Forelimb muscle (tissue), 1 donor: ENCODE measurements around the gene MIA2. TPM values are rescaled to one million over a fixed set of nuclear protein-coding genes. Genes with fewer than 3 reads are reported as not detected.
"Not testable (repeated sequence)": the region's sequence is repeated elsewhere in the genome, so short reads cannot be mapped to it uniquely, and the experiment has no call there.

ENCODE experiments used
- DNase-seq: peaks from one replicate; pipeline ENCODE4 v3.0.0-alpha.2; 2013; ENCODE audit warnings: low read depth
- polyA plus RNA-seq: library from polyadenylated mRNA; unstranded; fragments of 120-200 nt; gene quantifications from one replicate; pipeline ENCODE4 v1.2.1, GENCODE V29; 2013; ENCODE audit not compliant: insufficient read length

MIA2 gene, protein sequence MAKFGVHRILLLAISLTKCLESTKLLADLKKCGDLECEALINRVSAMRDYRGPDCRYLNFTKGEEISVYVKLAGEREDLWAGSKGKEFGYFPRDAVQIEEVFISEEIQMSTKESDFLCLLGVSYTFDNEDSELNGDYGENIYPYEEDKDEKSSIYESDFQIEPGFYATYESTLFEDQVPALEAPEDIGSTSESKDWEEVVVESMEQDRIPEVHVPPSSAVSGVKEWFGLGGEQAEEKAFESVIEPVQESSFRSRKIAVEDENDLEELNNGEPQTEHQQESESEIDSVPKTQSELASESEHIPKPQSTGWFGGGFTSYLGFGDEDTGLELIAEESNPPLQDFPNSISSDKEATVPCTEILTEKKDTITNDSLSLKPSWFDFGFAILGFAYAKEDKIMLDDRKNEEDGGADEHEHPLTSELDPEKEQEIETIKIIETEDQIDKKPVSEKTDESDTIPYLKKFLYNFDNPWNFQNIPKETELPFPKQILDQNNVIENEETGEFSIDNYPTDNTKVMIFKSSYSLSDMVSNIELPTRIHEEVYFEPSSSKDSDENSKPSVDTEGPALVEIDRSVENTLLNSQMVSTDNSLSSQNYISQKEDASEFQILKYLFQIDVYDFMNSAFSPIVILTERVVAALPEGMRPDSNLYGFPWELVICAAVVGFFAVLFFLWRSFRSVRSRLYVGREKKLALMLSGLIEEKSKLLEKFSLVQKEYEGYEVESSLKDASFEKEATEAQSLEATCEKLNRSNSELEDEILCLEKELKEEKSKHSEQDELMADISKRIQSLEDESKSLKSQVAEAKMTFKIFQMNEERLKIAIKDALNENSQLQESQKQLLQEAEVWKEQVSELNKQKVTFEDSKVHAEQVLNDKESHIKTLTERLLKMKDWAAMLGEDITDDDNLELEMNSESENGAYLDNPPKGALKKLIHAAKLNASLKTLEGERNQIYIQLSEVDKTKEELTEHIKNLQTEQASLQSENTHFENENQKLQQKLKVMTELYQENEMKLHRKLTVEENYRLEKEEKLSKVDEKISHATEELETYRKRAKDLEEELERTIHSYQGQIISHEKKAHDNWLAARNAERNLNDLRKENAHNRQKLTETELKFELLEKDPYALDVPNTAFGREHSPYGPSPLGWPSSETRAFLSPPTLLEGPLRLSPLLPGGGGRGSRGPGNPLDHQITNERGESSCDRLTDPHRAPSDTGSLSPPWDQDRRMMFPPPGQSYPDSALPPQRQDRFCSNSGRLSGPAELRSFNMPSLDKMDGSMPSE (N-terminal part only)
- polyA plus RNA-seq, result 15.3 TPM

DNA sequence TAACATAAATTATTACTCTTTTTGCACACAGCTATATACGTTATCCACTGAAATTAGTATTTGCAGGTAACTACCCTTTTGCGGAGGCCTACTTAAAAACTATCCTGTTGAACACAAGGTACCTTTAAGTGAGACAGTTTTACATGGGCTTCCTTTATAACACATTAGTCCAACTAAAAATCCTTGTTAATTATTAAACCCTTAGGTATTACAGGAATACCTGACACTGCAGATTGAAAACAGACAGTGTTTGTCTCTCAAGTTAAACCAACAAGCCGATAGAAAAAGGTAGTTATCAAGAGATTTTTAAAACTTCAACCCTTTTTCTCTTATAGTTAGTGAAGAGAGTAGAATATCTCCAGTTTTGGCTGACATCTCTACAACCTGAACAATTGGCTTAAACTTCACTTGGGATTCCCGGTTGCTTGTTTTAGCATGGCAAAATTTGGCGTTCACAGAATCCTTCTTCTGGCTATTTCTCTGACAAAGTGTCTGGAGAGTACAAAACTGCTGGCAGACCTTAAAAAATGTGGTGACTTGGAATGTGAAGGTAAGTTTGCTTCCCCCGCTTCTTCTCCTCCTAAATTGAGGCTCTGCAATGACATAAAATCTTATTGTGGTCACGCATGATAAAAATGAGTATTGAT lies at the start of gene MIA2:
Gene MIA2, plus strand, starts transcription at position 236 of the 647 bp plus-strand sequence. Its CDS starts 200 bp downstream, at position 436.
- no peak for DNase-seq

DNA sequence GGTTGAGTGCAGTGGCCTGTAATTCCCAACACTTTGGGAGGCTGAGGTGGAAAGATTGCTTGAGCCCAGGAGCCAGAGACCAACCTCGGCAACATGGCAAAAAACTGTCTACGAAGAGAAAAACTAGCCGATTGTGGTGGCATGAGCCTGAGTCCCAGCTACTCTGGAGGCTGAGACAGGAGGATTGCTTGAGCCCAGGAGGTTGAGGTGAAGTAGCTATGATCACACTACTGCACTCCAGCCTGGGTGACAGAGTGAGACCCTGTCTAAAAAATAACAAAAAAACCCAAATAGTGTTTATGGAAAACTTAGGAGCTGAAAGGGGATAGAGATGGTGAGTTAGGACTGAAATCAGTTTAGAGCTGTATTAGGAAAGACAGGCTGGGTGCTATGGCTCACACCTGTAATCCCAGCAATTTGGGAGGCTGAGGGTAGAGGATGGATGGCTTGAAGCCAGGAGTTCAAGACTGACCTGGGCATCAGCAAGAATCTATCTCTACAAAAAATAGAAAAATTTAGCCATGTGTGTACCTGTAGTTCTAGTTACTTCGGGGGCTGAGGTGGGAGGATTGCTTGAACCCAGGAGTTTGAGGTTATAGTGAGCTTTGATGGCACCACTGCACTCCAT lies 49.0 kb upstream of the MIA2 start:
- DNase-seq, result no peak

DNA sequence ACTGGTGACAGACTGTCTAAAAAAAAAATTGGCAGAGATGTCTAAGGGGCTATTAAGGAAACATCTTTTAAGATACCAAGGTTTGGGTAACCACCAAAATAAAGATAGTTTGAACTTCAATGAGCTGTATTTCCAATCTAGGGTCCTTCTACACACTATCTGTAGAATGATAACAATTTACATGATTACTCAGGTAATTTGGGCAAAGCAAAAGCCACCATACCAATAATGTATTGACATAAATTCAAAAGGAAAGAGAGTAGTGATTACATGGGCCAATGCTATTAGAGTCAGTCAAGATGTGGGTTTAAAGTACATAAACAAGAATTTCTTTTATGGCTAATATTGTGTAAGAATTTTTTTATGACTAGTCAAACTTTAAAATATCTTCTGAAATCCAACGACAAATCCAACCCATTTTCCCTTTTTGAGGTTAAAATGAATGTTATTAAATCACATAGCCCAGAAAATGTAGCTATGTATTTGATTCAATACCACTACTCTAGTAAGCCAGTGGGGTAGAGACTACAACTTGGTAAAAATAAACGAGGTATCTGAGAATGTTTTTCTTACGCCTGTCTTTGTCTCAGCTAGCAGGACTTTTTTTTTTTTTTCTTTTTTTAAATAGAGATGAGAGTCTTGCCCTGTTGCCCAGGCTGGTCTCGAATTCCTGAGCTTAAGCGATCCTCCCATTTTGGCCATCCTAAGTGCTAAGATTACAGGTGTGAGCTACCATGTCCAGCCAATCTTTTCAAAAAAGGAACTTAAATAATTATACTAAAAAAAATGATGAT lies 48.3 kb upstream of the MIA2 start:
- DNase-seq, result no peak

DNA sequence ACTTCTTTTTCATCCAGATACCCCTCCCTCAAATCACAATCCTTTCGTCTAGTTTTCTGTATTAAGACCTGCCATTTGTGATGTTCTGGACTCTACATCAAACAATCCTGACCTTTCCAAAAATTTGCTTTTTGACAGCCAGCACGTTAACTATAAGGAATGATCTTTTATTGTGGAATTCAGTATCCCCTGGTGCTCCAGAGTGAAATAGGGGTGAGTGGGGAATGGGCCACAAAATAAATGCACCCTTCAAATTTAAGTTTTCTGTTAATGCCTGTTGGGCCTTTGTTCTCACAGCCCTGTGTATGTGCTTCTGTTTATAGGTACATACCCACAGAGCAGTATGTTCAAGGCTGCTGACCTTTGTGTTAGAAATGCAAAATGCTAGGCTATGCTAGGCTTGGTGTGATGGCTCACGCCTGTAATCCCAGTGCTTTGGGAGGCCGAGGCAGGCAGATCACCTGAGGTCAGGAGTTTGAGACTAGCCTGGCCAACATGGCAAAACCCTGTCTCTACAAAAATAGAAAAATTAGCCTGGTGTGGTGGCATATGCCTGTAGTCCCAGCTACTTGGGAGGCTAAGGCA lies 46.7 kb upstream of the MIA2 start:
- DNase-seq, result no peak

- DNase-seq, result no peak
These were observed 29.8 kb upstream of the MIA2 start for GRCh38 chr14:39203659-39204606.

DNA sequence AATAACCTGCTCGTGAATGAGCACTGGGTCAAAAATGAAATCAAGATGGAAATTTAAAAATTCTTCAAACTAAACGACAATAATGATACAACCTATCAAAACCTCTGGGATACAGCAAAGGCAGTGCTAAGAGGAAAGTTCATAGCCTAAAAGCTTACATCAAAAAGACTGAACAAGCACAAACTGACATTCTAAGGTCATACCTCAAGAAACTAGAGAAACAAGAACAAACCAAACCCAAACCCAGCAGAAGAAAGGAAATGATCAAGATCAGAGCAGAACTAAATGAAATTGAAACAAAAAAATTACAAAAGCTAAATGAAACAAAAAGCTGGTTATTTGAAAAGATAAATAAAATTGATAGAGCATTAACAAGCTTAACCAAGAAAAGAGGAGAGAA lies 26.3 kb upstream of the MIA2 start:
- DNase-seq, result not testable (repeated sequence)

DNA sequence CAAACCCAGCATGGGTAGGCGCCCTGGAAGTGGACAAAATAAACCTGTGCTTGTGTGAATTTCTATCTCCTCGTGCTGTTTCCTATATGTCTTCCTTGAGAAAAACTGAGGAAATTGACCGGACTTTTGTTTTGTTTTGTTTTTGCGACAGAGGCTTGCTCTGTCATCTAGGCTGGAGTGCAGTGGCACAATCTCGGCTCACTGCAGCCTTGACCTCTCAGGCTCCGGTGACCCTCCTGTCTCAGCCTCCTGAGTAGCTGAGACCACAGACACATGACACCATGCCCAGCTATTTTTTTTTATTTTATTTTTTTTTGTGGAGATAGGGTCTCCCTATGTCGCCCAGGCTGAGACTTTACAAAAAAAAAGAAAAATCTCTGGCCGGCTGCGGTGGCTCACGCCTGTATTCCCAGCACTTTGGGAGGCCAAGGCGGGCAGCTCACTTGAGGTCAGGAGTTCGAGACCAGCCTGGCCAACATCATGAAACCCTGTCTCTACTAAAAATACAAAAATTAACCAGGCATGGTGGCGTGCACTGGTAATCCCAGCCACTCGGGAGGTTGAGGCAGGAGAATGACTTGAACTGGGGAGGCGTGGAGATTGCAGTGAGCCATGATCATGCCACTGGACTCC lies 22.5 kb upstream of the MIA2 start:
- no peak for DNase-seq

DNA sequence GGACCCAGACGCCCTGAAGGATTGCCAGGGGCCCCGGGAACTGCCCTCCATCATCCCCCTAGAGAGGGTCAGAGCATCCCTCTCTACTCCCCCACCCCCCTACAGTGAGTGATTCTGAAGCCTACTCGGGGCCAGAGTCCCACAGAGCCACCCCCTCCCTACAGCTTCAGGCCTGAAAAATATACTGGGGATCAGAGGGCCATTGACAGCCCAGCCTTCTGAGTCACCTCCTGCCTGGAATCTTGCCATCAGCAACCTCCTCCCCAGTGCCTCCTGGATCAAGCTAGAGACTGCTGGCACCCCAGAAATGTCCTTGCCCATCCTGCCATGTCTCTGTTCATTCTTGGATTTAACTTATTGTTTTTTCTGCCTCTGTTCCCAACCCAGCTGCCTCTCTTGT lies 21.7 kb upstream of the MIA2 start:
- no peak for DNase-seq

GRCh38 chr14:39212693-39213092 lies 21.0 kb upstream of the MIA2 start:
- DNase-seq, result no peak

DNA sequence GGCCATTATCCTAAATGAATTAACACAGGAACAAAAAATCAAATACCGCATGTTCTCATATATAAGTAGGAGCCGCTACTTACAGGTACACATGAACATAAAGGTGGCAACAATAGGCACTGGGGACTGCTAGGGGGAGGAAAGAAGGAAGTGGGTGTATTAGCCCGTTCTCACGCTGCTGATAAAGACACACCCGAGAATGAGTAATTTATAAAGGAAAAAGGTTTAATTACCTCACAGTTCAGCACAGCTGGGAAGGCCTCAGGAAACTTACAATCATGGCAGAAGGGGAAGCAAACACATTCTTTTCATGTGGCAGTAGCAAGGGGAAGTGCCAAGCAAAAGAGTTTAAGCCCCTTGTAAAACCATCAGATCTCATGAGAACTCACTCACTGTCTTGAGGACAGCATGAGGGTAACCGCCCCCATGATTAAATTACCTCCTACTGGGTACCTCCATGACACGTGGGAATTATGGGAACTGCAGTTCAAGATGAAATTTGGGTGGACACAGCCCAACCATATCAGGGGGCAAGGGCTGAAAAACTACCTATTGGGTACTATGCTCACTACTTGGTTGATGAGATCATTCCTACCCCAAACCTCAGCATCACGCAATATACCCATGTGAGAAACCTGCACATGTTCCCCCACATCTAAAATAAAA lies 16.4 kb upstream of the MIA2 start:
- no peak for DNase-seq

DNA sequence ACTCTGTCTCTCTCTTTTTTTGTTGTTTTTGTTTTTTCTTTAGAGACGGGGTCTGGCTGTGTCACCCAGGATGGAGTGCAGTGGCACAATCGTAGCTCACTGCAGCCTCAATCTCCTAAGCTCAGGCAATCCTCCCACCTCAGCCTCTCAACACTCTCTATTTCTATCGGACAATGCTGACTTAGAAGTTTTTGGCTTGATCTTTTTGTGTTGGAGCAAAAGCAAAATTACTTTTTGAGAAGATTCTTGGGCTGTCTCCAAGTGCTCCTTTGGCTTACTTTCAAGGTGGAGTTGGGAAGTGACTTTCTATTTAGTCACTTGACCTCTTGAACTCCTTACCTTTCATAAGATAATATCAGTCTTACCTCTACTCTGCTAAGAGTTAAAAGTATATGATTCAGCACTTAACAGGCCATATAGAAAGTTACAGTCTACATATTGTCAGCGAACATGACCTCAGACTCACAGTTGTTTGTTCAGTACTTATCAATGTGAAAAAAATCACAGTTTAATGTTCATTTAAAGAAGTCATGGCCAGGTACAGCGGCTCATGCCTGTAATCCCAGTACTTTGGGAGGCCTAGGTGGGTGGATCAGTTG lies 15.4 kb upstream of the MIA2 start:
- no peak for DNase-seq

DNA sequence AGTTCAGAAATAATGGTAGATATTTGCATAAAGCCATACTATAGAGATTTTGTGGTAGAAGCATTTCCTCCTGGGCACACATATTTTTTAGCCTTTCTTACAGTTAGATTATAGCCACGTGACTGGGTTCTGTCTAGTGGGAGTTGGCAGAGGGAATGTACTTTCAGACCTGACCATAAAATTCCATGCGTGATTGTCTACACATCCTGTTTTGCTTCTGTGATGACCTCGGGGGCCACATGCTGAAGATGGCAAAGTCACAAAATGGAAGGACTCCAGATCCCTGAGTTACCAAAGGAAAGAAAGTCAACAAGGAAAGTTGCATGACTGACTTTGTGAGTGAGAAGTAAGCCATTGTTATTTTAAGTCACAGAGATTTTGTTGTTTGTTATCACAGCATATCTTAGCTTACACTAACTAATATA lies 14.6 kb upstream of the MIA2 start:
- DNase-seq, result no peak

DNA sequence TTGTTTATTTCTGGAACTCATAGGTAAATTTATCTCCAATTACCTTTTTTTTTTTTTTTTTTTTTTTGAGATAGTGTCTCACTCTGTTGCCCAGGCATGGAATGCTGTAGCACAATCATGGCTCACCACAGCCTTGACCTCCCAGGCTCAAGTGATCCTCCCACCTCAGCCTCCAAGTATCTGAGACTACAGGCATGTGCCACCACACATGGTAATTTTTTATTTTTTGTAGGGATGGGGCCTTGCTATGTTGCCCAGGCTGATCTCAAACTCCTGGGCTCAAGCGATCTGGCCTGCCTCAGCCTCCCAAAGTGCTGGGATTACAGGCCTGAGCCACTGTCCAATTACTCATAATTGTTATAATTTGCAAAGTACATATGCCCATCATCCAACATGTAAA lies 13.2 kb upstream of the MIA2 start:
- not testable (repeated sequence) for DNase-seq

- DNase-seq, result no peak
These were observed 5.7 kb upstream of the MIA2 start for GRCh38 chr14:39228044-39228443.

DNA sequence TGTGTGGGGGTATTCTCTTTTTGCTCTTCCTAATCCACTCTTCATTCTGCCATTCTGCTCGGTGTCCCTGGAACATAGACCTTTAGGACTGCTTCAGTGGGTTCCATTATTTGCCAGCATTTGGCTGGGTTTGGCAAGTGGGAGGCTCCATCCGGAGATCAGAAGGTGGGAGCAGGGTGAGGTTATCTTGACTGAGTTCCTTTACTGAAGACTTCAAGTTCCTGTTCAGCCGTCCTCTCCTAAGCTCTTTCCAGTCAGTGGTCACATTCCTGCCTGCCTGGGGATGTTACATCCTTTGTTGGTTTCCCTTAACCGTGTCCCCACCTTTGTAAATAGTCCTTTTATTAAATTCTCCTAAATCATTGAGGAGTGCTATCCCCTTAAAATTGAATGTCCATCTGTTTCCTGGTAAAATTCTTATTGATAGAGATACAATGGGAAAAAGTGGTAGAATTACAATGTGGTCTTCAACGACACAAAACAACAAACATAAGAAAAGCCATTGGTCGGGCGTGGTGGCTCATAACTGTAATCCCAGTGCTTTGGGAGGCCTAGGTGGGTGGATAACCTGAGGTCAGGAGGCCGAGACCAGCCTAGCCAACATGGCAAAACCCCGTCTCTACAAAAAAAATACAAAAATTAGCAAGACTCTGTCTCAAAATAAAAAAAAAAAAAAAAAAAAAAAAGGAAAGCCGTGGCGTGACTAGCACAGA lies 5.0 kb upstream of the MIA2 start:
- DNase-seq, result no peak

GRCh38 chr14:39229222-39229543 lies 4.5 kb upstream of the MIA2 start:
- DNase-seq, result no peak
